OCI-LY7 (cell line): ENCODE results near the gene FBXO42. TPM values are rescaled to one million over a fixed set of nuclear protein-coding genes. Genes with fewer than 3 reads are reported as not detected.
A peak's percentile ranks its signal among the peaks of the same experiment; 100 is the strongest.

Experiments
- BruUV-seq: library from RNA; stranded (reverse); fragments of 400-500 nt; replicated peaks from 2 replicates; lab custom pipeline; 2021; lab: Mats Ljungman, UMichigan
- CTCF ChIA-PET: fragments of 300-600 bp; sonication (Branson Sonifier 250); formaldehyde crosslinking; loops from one replicate; lab custom pipeline; 2022; ENCODE audit warnings: antibody characterized with exemption; ENCODE audit not compliant: unreplicated experiment; lab: Charles Lee
- POLR2A ChIA-PET: fragments of 300-600 bp; sonication (Branson Sonifier 250); formaldehyde crosslinking; loops from one replicate; lab custom pipeline; 2022; ENCODE audit warnings: antibody characterized with exemption; lab: Charles Lee
- DNase-seq: peaks from one replicate; pipeline ENCODE4 v3.0.0-alpha.2; 2015; ENCODE audit warnings: low spot score
- H2AFZ ChIP-seq: fragments of 200-600 bp; sonication (generic), shearing (Covaris generic); 2 replicates; pipeline ENCODE4 v1.6.1; 2014; ENCODE audit warnings: mild to moderate bottlenecking, antibody characterized with exemption, low read length, moderate library complexity
- H3K27ac ChIP-seq: fragments of 200-600 bp; sonication (generic); 2 replicates; pipeline ENCODE4 v1.5.1; 2014; ENCODE audit warnings: mixed run types, low read depth, mild to moderate bottlenecking, moderate library complexity, low read length, inconsistent platforms; ENCODE audit not compliant: poor library complexity, severe bottlenecking
- H3K36me3 ChIP-seq: fragments of 200-600 bp; sonication (generic); 2 replicates; pipeline ENCODE4 v1.6.1; 2014; ENCODE audit warnings: mild to moderate bottlenecking, antibody characterized with exemption, low read length, moderate library complexity, mixed read lengths; ENCODE audit not compliant: insufficient read depth
- H3K4me1 ChIP-seq: fragments of 200-600 bp; sonication (generic); 2 replicates; pipeline ENCODE4 v1.5.1; 2014; ENCODE audit warnings: mild to moderate bottlenecking, low read length; ENCODE audit not compliant: insufficient read depth, poor library complexity, severe bottlenecking
- H3K4me2 ChIP-seq: fragments of 200-600 bp; sonication (generic); 2 replicates; pipeline ENCODE4 v1.6.1; 2014; ENCODE audit warnings: mild to moderate bottlenecking, low read length
- H3K4me3 ChIP-seq: fragments of 200-600 bp; sonication (generic); 2 replicates; pipeline ENCODE4 v1.5.1; 2014; ENCODE audit warnings: mild to moderate bottlenecking, low read depth, low read length; ENCODE audit not compliant: poor library complexity, severe bottlenecking
- H3K79me2 ChIP-seq: fragments of 200-600 bp; sonication (generic); 2 replicates; pipeline ENCODE4 v1.6.1; 2016; ENCODE audit warnings: low read depth, mild to moderate bottlenecking, low read length, moderate library complexity, mixed read lengths; ENCODE audit not compliant: insufficient read depth
- H3K9me2 ChIP-seq: fragments of 200-600 bp; sonication (generic); 2 replicates; pipeline ENCODE4 v1.6.1; 2016; ENCODE audit warnings: mild to moderate bottlenecking, low read length, mixed read lengths; ENCODE audit not compliant: insufficient read depth
- H3K9me3 ChIP-seq: fragments of 200-600 bp; sonication (generic); 2 replicates; pipeline ENCODE4 v1.6.1; 2014; ENCODE audit warnings: mild to moderate bottlenecking, mixed run types, low read length, mixed read lengths
- H4K20me1 ChIP-seq: fragments of 200-600 bp; sonication (generic); 2 replicates; pipeline ENCODE4 v1.6.1; 2014; ENCODE audit warnings: mild to moderate bottlenecking, antibody characterized with exemption, low read length, moderate library complexity, mixed read lengths; ENCODE audit not compliant: insufficient read depth
- CTCF ChIP-seq: fragments of 200-600 bp; sonication (generic); conservative IDR thresholded peaks from 2 replicates; pipeline ENCODE4 v1.5.1; 2014; ENCODE audit warnings: mild to moderate bottlenecking, antibody characterized with exemption, low read length, moderate library complexity, mixed read lengths
- EZH2phosphoT487 ChIP-seq: fragments of 200-600 bp; sonication (generic); IDR thresholded peaks from 2 replicates; pipeline ENCODE4 v1.6.1; 2018; ENCODE audit warnings: low read depth, borderline replicate concordance, mild to moderate bottlenecking, mixed run types, antibody characterized with exemption, low read length, moderate library complexity, mixed read lengths
- intact Hi-C: fragments of 100-400 bp; cut with micrococcal nuclease; formaldehyde crosslinking; loops from one replicate; pipeline ENCODE4 v1.10.0; 2022; ENCODE audit not compliant: unreplicated experiment
- total RNA-seq, 2 experiments: library from RNA; depleted of rRNA in 1 of 2; stranded (reverse); fragments of >200 nt in 1 of 2; shearing (Covaris generic) in 1 of 2; gene quantifications; 2 replicates each; pipeline ENCODE4 v1.2.3, GENCODE V29; 2014 to 2022

FBXO42 gene
- total RNA-seq, 2 experiments from 2014 or later: 20.0 to 22.9 TPM

DNA sequence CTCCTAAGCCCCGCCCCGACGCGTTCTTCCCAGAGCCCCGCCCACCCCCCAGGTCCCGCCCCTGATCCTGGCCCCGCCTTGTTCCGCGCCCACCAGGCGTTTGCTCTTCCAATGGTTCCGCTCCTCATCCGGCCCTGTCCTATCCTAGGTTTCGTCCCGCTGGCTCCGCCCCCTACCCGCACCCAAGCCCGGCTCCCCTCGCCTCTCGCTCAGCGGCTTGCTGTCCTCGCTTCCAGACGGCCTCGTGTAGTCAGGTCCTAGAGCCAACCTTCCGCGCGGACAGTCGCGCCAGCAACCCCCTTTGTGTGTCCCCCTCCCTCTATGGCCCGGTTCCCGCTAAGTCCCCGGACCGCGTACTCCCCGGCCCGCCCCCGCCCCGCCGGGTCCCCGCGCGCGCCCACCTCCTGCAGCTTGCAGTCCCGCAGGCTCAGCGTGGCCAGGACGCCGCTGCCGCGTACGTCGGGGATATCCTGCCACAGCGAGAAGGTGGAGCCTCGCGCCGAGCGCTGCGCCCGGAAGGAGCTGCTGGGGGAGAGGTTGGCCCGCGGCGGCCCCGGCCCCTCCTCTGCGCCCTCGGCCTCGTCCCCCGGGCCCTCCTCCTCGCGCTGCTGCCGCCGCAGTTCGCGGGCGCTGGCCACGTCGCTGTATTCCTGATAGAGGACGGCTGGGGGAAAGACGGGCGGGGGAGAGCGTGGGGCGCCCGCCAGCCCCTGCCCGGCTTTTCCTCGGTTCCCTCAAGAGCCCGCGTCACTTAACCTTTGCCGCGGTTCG is 145.5 kb downstream of the FBXO42 start:
- Histone ChIP-seq H3K4me3 (peak overlapping the region; percentile 75), H3K9me2 (no peaks in the 10 kb centered on the region), H3K4me2 (peak overlapping the region; percentile 78), H3K4me1 (peaks cover 6% of the 10 kb centered on the region), H4K20me1 (no peaks in the 10 kb centered on the region), H3K9me3 (no peaks in the 10 kb centered on the region), H3K79me2 (no peaks in the 10 kb centered on the region), H2AFZ (peak overlapping the region; percentile 73), H3K36me3 (no peaks in the 10 kb centered on the region), H3K27ac (peak overlapping the region; percentile 65)
- ChIA-PET POLR2A (interaction anchor here (0.7 kb wide), 2 partner anchors 10 to 394 kb away, joined by 3 to 4 read pairs; no protein-coding TSS in a partner anchor), CTCF (no interaction called here)
- BruUV-seq: no TSS peak
- no peak for TF ChIP-seq EZH2phosphoT487
- no peak for TF ChIP-seq CTCF
- intact Hi-C loops: loop anchor here (2.0 to 5.0 kb wide), 4 partner anchors 30 to 701 kb away; partner anchors contain the start of genes CPLANE2 and SZRD1
- peak; percentile 95 for DNase-seq

DNA sequence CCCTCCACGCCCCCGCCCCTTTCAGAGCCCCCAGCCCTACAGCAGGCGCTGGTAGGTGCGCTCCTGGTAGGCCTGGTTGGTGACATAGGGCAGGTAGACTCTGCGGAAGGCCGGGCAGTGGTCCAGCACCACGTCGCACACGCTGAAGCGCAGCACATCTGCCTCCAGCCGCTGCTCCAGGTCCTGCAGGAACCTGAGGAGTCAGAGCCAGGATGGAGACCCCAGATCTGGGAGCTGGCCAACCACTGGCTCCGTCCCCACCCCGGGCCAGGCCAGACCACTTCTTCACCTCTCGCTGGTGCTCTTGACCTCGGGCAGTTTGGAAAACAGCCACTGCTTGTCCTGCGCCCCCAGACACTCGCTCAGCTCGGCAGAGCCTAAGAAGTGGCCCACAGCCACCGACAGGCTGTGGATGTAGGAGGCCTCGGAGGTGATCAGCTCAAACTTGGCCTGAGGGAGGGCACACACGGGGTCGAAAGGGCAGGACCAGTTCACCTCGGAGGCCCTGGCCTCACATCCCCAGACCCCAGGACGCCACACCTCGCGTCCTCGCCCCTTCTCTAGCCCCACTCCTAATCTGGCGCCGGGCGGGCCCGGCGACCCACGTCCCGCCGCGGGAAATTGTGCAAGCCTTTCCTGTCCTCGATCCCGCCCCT is 146.3 kb downstream of the FBXO42 start:
- H3K4me1 ChIP-seq: peaks cover 6% of the 10 kb centered on the region
- no peak for TF ChIP-seq CTCF
- POLR2A ChIA-PET: interaction anchor here (0.7 kb wide), 1 partner anchor 11 kb away, joined by 3 read pairs; no protein-coding TSS in a partner anchor
- H3K9me2 ChIP-seq: no peaks in the 10 kb centered on the region
- no peak overlapping the region for H3K27ac ChIP-seq
- peak overlapping the region; percentile 75 for H3K4me3 ChIP-seq
- H2AFZ ChIP-seq: peak overlapping the region; percentile 75; the same call in 1 of the 2 replicates
- no peaks in the 10 kb centered on the region for H3K9me3 ChIP-seq
- no peaks in the 10 kb centered on the region for H4K20me1 ChIP-seq
- CTCF ChIA-PET: interaction anchor here (0.6 kb wide), 1 partner anchor 185 kb away, joined by 3 read pairs; no protein-coding TSS in a partner anchor
- H3K36me3 ChIP-seq: no peaks in the 10 kb centered on the region
- no TSS peak for BruUV-seq
- H3K79me2 ChIP-seq: no peaks in the 10 kb centered on the region
- H3K4me2 ChIP-seq: peak overlapping the region; percentile 78
- no peak for DNase-seq
- intact Hi-C loops: loop anchor here (2.0 to 5.0 kb wide), 4 partner anchors 31 to 701 kb away; partner anchors contain the start of genes CPLANE2 and SZRD1
